ENCODE measurements around the gene HGS.

The HGS gene, protein sequence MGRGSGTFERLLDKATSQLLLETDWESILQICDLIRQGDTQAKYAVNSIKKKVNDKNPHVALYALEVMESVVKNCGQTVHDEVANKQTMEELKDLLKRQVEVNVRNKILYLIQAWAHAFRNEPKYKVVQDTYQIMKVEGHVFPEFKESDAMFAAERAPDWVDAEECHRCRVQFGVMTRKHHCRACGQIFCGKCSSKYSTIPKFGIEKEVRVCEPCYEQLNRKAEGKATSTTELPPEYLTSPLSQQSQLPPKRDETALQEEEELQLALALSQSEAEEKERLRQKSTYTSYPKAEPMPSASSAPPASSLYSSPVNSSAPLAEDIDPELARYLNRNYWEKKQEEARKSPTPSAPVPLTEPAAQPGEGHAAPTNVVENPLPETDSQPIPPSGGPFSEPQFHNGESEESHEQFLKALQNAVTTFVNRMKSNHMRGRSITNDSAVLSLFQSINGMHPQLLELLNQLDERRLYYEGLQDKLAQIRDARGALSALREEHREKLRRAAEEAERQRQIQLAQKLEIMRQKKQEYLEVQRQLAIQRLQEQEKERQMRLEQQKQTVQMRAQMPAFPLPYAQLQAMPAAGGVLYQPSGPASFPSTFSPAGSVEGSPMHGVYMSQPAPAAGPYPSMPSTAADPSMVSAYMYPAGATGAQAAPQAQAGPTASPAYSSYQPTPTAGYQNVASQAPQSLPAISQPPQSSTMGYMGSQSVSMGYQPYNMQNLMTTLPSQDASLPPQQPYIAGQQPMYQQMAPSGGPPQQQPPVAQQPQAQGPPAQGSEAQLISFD

DNA sequence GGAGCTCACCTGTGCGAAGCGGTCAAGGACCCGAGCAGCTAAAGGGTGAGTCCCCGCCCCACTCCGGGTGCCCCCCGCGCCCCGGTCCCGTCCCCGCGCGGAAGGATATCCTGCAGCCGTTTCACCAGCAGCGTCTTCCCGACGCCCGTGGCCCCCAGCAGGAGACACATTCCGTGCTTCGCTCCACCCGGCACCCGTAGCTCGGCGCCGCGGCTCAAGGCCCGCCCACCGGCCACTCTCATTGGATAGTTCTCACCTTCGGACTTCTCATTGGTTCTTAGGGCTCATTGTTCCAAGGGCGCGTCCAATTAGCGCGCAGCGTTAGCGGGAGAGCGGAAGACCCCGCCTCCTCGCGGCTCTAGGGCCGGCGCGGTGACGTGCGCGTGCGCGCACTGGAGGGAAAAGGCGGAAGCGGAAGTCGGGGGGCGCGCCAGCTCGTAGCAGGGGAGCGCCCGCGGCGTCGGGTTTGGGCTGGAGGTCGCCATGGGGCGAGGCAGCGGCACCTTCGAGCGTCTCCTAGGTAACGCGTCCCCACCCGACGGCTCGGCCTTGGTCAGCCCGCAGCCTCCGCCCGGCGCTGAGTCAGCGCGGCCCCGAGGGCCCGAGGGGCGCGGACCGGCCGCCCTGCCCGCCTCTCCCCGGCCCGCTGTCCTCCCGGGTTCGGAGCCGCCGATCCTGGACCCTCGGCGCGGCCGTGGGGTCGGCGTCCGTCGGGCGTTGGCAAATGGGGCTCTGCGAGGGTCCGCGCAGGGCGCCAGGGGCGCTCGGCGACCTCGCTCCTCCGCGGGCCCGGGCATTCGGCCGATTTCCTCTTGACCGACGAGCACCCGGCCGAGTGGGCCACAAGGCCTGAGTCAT, at the start of gene HGS, which contains the start of gene ARL16:
Gene HGS, plus strand, starts transcription at position 428 of the 858 bp plus-strand sequence. Its CDS starts 56 bp downstream, at position 484.
Gene ARL16, minus strand, starts transcription at position 214 of the 858 bp plus-strand sequence. Its CDS starts 44 bp downstream, at position 170.
- TF ChIP-seq, protein P1, sequence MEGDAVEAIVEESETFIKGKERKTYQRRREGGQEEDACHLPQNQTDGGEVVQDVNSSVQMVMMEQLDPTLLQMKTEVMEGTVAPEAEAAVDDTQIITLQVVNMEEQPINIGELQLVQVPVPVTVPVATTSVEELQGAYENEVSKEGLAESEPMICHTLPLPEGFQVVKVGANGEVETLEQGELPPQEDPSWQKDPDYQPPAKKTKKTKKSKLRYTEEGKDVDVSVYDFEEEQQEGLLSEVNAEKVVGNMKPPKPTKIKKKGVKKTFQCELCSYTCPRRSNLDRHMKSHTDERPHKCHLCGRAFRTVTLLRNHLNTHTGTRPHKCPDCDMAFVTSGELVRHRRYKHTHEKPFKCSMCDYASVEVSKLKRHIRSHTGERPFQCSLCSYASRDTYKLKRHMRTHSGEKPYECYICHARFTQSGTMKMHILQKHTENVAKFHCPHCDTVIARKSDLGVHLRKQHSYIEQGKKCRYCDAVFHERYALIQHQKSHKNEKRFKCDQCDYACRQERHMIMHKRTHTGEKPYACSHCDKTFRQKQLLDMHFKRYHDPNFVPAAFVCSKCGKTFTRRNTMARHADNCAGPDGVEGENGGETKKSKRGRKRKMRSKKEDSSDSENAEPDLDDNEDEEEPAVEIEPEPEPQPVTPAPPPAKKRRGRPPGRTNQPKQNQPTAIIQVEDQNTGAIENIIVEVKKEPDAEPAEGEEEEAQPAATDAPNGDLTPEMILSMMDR (conservative IDR thresholded peaks at IDR 0.05; ENCODE audit: low read depth, low read length) = no peak
- DNase-seq (ENCODE audit: low read depth) = peak; percentile 93
- H3K4me3 ChIP-seq (ENCODE audit: low read length) = peak within 1 kb of the TSS; percentile 90

DNA sequence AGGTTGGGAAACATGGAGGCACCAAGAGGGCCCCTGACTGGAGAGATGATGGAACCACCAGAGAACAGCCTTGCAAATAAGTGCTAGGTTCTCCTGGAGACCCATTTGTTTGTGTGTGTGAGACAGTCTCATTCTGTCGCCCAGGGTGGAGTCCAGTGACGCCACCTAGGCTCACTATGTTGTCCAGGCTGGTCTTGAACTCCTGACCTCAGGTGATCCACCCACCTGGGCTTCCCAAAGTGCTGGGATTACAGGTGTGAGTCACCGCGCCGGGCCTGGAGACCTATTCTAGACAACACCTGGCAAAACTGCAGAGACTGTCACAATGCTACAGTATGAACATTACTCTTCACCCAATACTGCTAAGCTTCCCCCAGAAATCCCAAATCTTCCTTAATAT, 48.4 kb upstream of the HGS start:
- no peak for DNase-seq (ENCODE audit: low read depth)

DNA sequence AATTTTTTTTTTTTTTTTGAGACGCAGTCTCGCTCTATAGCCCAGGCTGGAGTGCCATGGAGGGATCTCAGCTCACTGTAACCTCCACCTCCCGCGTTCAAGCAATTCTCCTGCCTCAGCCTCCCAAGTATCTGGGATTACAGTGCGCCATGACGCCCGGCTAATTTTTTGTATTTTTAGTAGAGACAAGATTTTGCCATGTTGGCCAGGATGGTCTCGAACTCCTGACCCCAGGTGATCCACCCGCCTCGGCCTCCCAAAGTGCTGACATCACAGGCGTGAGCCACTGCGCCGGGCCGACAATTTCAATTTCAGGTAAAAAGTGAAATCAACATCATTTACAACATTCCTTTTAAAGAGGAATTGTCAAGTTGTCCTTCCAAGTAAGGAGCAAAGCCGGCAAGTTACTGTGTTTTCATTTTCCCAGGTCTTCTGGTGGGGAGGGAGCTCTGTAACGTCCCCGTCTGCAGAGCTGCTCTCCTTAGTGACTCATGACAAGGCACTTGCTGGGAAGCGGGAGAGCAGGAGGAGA, 47.8 kb upstream of the HGS start:
- TF ChIP-seq, protein P1 (conservative IDR thresholded peaks at IDR 0.05; ENCODE audit: low read depth, low read length) = no peak
- no peak for DNase-seq (ENCODE audit: low read depth)
- peak overlapping the region; percentile 94 for H3K4me3 ChIP-seq (ENCODE audit: low read length)

More for the DNA sequence above, 48.4 kb upstream of the HGS start:
- H3K4me3 ChIP-seq (ENCODE audit: low read length) = peak overlapping the region; percentile 94
- TF ChIP-seq, protein P1 (conservative IDR thresholded peaks at IDR 0.05; ENCODE audit: low read depth, low read length) = no peak

DNA sequence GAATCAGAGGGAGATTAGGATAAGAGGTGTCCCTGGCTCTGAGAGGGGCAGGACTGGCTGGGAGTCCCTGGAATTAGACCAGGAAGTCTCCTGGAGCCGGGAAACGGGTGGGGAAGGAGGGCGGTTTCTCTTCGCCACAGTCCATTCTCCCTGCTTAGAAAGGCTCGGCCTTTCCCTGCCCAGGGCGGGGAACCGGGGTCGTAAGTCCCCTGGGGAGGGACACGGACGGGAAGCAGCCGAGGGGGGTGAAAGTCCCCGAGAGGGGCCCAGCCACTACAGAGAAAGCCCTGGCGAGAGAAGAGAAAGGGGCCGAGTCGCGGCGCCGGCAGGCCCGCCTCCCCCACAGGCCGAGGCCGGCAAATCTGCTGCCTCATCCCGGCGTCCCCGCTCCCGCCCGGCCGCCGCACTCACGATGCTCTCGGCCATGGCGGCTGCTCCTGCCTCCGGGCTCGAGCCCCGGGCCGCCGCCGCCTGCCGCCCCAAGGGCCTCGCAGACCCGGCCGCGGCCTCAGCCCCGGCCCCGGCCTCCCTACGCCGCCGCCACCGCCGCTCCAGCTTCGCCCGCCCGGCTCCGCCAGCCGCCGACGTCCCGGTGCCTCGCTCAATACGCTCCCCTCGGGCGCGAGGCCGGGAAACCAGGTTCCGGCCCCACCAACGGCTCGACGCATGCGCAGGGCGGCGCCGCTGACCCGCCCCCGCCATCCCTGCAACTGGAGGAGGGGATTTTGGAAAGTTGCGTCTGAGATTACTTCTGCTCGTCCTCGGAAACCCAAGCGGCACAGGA, 47.1 kb upstream of the HGS start, which contains the start of the genes NPLOC4 and TSPAN10:
Gene NPLOC4, minus strand, starts transcription at position 608 of the 784 bp plus-strand sequence. Its CDS starts 182 bp downstream, at position 426.
Gene TSPAN10, plus strand, starts transcription at position 692 of the 784 bp plus-strand sequence. CDS start 5,217 bp downstream, outside the sequence.
- TF ChIP-seq, protein P1 (conservative IDR thresholded peaks at IDR 0.05; ENCODE audit: low read depth, low read length) = no peak
- no peak for DNase-seq (ENCODE audit: low read depth)
- peak within 1 kb of the TSS; percentile 94 for H3K4me3 ChIP-seq (ENCODE audit: low read length)

DNA sequence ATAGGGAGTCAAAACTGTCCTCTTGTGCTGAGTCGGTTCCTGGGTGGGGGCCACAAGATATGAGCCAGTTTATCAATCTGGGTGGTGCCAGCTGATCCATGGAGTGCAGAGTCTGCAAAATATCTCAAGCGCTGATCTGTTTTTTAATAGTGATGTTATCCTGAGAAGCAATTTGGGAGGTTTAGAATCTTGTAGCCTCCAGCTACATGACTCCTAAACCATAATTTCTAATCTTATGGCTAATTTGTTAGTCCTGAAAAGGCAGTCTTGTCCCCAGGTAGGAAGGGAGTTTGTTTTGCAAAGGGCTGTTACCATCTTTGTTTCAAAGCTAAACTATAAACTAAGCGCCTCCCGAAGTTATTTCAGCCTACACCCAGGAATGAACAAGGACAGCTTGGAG, 45.1 kb upstream of the HGS start:
- DNase-seq (ENCODE audit: low read depth) = no peak
- H3K4me3 ChIP-seq (ENCODE audit: low read length) = no peak overlapping the region
- TF ChIP-seq, protein P1 (conservative IDR thresholded peaks at IDR 0.05; ENCODE audit: low read depth, low read length) = no peak

Data from retinal pigment epithelial cell (primary cell).